Upper lobe of left lung (tissue), 4 donors: ENCODE results near the gene GPR162.

Source experiments
- POLR2AphosphoS5 ChIP-seq, 2 donors: sonication (generic); formaldehyde crosslinking; IDR thresholded peaks; one replicate each; pipeline ENCODE4 v1.5.1; 2017; ENCODE audit warnings: antibody characterized with exemption in 2 of 2
- TF ChIP-seq, protein P1 (sequence below), 6 experiments: fragments of 450-650 bp in 4 of 6; fragments of 200-600 bp in 2 of 6; sonication (generic) in 2 of 6; IDR thresholded peaks; one replicate each; pipeline ENCODE4 v1.5.1; 2016 to 2019; ENCODE audit warnings: antibody characterized with exemption in 6 of 6

DNA sequence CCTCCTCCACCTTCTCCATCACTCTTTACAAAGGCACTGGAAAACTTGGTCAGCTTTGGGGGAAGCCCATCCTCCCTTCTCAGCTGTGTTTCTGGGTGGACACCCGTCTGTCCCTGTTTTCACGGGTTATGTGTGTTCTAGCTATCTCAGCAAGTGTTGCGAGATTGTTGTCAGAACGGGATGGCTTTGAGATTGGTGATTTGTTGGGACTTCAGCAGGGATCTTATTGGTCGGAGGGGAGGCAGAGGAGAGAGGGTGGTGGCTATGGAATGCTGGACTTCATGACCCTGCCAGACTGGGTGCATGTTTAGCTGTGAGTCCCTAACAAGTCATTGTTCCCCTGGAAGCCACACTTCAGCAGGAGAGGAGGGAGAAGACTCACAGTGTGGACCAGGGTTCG lies 32.4 kb downstream of the GPR162 start:
- TF ChIP-seq, protein P1, sequence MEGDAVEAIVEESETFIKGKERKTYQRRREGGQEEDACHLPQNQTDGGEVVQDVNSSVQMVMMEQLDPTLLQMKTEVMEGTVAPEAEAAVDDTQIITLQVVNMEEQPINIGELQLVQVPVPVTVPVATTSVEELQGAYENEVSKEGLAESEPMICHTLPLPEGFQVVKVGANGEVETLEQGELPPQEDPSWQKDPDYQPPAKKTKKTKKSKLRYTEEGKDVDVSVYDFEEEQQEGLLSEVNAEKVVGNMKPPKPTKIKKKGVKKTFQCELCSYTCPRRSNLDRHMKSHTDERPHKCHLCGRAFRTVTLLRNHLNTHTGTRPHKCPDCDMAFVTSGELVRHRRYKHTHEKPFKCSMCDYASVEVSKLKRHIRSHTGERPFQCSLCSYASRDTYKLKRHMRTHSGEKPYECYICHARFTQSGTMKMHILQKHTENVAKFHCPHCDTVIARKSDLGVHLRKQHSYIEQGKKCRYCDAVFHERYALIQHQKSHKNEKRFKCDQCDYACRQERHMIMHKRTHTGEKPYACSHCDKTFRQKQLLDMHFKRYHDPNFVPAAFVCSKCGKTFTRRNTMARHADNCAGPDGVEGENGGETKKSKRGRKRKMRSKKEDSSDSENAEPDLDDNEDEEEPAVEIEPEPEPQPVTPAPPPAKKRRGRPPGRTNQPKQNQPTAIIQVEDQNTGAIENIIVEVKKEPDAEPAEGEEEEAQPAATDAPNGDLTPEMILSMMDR (IDR thresholded peaks at IDR 0.05): no peak
- TF ChIP-seq POLR2AphosphoS5 (IDR thresholded peaks at IDR 0.05): no peak
